HCT116 (cell line): ENCODE data around the gene ALLC. TPM values are rescaled to one million over a fixed set of nuclear protein-coding genes. Genes with fewer than 3 reads are reported as not detected.

ENCODE experiments used
- ATAC-seq: fragments of 200-7000 bp; cut with Tn5 transposase; 2 replicates; pipeline ENCODE4 v1.9.1; 2020; ENCODE audit warnings: mild to moderate bottlenecking, moderate library complexity
- BruUV-seq: library from RNA; stranded (reverse); fragments of 400-500 nt; replicated peaks from 2 replicates; lab custom pipeline; 2021; lab: Mats Ljungman, UMichigan
- CTCF ChIA-PET: fragments of 300-600 bp; sonication (Branson Sonifier 250); formaldehyde crosslinking; loops from one replicate; lab custom pipeline; 2021; ENCODE audit warnings: antibody characterized with exemption; lab: Charles Lee
- POLR2A ChIA-PET: fragments of 300-600, 350-600 bp; sonication (Branson Sonifier 250); formaldehyde crosslinking; loops from one replicate; lab custom pipeline; 2021; ENCODE audit warnings: antibody characterized with exemption; lab: Charles Lee
- RAD21 ChIA-PET, 2 experiments: fragments of 300-600 bp; sonication (Branson Sonifier 250); formaldehyde crosslinking; loops; one replicate each; lab custom pipeline; 2023; ENCODE audit warnings: low total read pairs in 2 of 2; ENCODE audit not compliant: uncharacterized antibody in 2 of 2, unreplicated experiment in 2 of 2, low non-redundant PET in 1 of 2; lab: Charles Lee
- DNase-seq: peaks from one replicate; pipeline ENCODE4 v3.0.0-alpha.2; 2010; ENCODE audit warnings: low read depth, low spot score
- H2AFZ ChIP-seq: fragments of 200-600 bp; shearing (Covaris generic), sonication (generic); 2 replicates; pipeline ENCODE4 v1.6.1; 2017; ENCODE audit warnings: low read depth, mixed run types, mixed read lengths, antibody characterized with exemption, low read length; ENCODE audit not compliant: poor library complexity, severe bottlenecking
- H3K27ac ChIP-seq: 2 replicates; pipeline ENCODE4 v1.5.1; 2012; ENCODE audit warnings: low read depth, low read length
- H3K27me3 ChIP-seq: fragments of 200-600 bp; sonication (generic); 2 replicates; pipeline ENCODE4 v1.6.1; 2016; ENCODE audit warnings: mixed run types, low read length, mixed read lengths; ENCODE audit not compliant: insufficient read depth
- H3K36me3 ChIP-seq, 2 experiments: fragments of 200-500 bp in 1 of 2; fragments of 200-600 bp in 1 of 2; sonication (Bioruptor generic) in 1 of 2; sonication (generic) in 1 of 2; 2 replicates each; pipeline versions ENCODE4 v1.5.1 to v1.6.1; 2014 to 2016; ENCODE audit warnings: low read length in 2 of 2, inconsistent platforms in 1 of 2, mixed read lengths in 1 of 2, mixed run types in 1 of 2; ENCODE audit not compliant: insufficient read depth in 2 of 2, control insufficient read depth in 1 of 2
- H3K4me1 ChIP-seq, 2 experiments: fragments of 200-600 bp in 1 of 2; sonication (generic) in 1 of 2; 2 replicates each; pipeline versions ENCODE4 v1.5.1 to v1.6.1; 2012 to 2017; ENCODE audit warnings: low read length in 2 of 2, inconsistent platforms in 1 of 2, mild to moderate bottlenecking in 1 of 2, mixed read lengths in 1 of 2, mixed run types in 1 of 2, moderate library complexity in 1 of 2; ENCODE audit not compliant: insufficient read depth in 2 of 2, control insufficient read depth in 1 of 2
- H3K4me2 ChIP-seq: fragments of 200-600 bp; sonication (generic); 2 replicates; pipeline ENCODE4 v1.6.1; 2017; ENCODE audit warnings: mixed run types, low read length, mixed read lengths
- H3K4me3 ChIP-seq, 2 experiments: fragments of 200-600 bp in 1 of 2; sonication (generic) in 1 of 2; replicated peaks in 1 of 2; 2 replicates each; pipeline ENCODE4 v1.5.1; 2011 to 2016; ENCODE audit warnings: low read length in 2 of 2, control low read depth in 1 of 2, low read depth in 1 of 2, mild to moderate bottlenecking in 1 of 2, mixed read lengths in 1 of 2, mixed run types in 1 of 2
- H3K79me2 ChIP-seq: fragments of 200-600 bp; sonication (generic); 2 replicates; pipeline ENCODE4 v1.6.1; 2017; ENCODE audit warnings: mild to moderate bottlenecking, mixed run types, low read length, moderate library complexity, mixed read lengths; ENCODE audit not compliant: insufficient read depth
- H3K9ac ChIP-seq: fragments of 200-600 bp; sonication (generic); 2 replicates; pipeline ENCODE4 v1.6.1; 2016; ENCODE audit warnings: low read length, mixed read lengths
- H3K9me2 ChIP-seq: fragments of 200-600 bp; sonication (generic), shearing (Covaris generic); 2 replicates; pipeline ENCODE4 v1.6.1; 2017; ENCODE audit warnings: mixed run types, mild to moderate bottlenecking, moderate library complexity; ENCODE audit not compliant: insufficient read depth
- H3K9me3 ChIP-seq, 2 experiments: fragments of 200-500 bp in 1 of 2; fragments of 200-600 bp in 1 of 2; sonication (Bioruptor generic) in 1 of 2; sonication (generic) in 1 of 2; 2 replicates each; pipeline ENCODE4 v1.6.1; 2014 to 2017; ENCODE audit warnings: low read length in 2 of 2, mixed read lengths in 2 of 2, inconsistent platforms in 1 of 2, low read depth in 1 of 2, mild to moderate bottlenecking in 1 of 2, mixed run types in 1 of 2, moderate library complexity in 1 of 2; ENCODE audit not compliant: control insufficient read depth in 1 of 2, insufficient read depth in 1 of 2
- H4K20me1 ChIP-seq: fragments of 200-600 bp; sonication (generic), shearing (Covaris generic); 2 replicates; pipeline ENCODE4 v1.6.1; 2017; ENCODE audit warnings: mixed run types, mild to moderate bottlenecking, moderate library complexity; ENCODE audit not compliant: insufficient read depth
- JUND ChIP-seq: IDR thresholded peaks from 2 replicates; pipeline ENCODE4 v1.6.1; 2012
- POLR2A ChIP-seq: IDR thresholded peaks from 2 replicates; pipeline ENCODE4 v1.7.0; 2011; ENCODE audit warnings: borderline replicate concordance; ENCODE audit not compliant: insufficient read depth, insufficient read length; ENCODE audit errors: extremely low read depth
- RAD21 ChIP-seq: IDR thresholded peaks from 2 replicates; pipeline ENCODE4 v1.6.1; 2012; ENCODE audit warnings: low read depth, mild to moderate bottlenecking
- SIN3A ChIP-seq: IDR thresholded peaks from 2 replicates; pipeline ENCODE4 v1.6.1; 2012; ENCODE audit warnings: low read depth
- TCF7L2 ChIP-seq: IDR thresholded peaks from 2 replicates; pipeline ENCODE4 v1.7.0; 2011; ENCODE audit warnings: borderline replicate concordance, inconsistent platforms; ENCODE audit not compliant: insufficient read depth, insufficient read length; ENCODE audit errors: extremely low read depth
- ZFX ChIP-seq: fragments of 450-650 bp; IDR thresholded peaks from 2 replicates; pipeline ENCODE4 v1.6.1; 2017
- intact Hi-C: fragments of 100-400 bp; cut with micrococcal nuclease; formaldehyde crosslinking; loops from 2 replicates; pipeline ENCODE4 v1.10.0; 2022
- total RNA-seq: library from RNA; stranded (reverse); gene quantifications from one replicate; pipeline ENCODE4 v1.2.1, GENCODE V29; 2021; ENCODE audit not compliant: unreplicated experiment
- TF ChIP-seq, protein P1 (sequence below): IDR thresholded peaks from 2 replicates; pipeline ENCODE4 v1.6.1; 2012; ENCODE audit warnings: low read depth
- TF ChIP-seq, protein P2 (sequence below): IDR thresholded peaks from 2 replicates; pipeline ENCODE4 v1.6.1; 2011; ENCODE audit warnings: mild to moderate bottlenecking, low read length, moderate library complexity; ENCODE audit not compliant: insufficient replicate concordance; ENCODE audit errors: extremely low read depth

The ALLC gene
- total RNA-seq, 1 experiment from 2014 or later, result not detected

DNA sequence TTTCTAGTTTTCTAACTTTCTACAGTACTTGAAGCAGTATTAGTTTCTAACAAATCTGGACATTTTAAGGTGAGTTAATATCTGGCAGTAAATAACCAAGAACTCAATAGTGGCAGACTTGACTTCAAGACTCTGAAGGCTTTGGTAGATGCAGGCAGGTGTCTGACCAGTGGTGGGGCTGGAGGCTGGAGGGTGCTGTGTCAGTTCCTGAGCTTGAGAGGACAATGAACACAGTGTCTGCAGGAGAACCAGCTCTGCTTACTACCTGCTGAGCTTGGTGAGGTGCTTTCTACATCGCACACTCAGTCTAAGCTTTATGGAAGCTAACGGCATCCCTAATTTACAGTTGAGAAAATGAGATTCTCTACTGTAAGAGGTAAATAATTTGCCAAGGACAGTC, 21.2 kb downstream of the ALLC start (continued):
- TF ChIP-seq, protein P1, sequence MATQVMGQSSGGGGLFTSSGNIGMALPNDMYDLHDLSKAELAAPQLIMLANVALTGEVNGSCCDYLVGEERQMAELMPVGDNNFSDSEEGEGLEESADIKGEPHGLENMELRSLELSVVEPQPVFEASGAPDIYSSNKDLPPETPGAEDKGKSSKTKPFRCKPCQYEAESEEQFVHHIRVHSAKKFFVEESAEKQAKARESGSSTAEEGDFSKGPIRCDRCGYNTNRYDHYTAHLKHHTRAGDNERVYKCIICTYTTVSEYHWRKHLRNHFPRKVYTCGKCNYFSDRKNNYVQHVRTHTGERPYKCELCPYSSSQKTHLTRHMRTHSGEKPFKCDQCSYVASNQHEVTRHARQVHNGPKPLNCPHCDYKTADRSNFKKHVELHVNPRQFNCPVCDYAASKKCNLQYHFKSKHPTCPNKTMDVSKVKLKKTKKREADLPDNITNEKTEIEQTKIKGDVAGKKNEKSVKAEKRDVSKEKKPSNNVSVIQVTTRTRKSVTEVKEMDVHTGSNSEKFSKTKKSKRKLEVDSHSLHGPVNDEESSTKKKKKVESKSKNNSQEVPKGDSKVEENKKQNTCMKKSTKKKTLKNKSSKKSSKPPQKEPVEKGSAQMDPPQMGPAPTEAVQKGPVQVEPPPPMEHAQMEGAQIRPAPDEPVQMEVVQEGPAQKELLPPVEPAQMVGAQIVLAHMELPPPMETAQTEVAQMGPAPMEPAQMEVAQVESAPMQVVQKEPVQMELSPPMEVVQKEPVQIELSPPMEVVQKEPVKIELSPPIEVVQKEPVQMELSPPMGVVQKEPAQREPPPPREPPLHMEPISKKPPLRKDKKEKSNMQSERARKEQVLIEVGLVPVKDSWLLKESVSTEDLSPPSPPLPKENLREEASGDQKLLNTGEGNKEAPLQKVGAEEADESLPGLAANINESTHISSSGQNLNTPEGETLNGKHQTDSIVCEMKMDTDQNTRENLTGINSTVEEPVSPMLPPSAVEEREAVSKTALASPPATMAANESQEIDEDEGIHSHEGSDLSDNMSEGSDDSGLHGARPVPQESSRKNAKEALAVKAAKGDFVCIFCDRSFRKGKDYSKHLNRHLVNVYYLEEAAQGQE, result no peak

DNA sequence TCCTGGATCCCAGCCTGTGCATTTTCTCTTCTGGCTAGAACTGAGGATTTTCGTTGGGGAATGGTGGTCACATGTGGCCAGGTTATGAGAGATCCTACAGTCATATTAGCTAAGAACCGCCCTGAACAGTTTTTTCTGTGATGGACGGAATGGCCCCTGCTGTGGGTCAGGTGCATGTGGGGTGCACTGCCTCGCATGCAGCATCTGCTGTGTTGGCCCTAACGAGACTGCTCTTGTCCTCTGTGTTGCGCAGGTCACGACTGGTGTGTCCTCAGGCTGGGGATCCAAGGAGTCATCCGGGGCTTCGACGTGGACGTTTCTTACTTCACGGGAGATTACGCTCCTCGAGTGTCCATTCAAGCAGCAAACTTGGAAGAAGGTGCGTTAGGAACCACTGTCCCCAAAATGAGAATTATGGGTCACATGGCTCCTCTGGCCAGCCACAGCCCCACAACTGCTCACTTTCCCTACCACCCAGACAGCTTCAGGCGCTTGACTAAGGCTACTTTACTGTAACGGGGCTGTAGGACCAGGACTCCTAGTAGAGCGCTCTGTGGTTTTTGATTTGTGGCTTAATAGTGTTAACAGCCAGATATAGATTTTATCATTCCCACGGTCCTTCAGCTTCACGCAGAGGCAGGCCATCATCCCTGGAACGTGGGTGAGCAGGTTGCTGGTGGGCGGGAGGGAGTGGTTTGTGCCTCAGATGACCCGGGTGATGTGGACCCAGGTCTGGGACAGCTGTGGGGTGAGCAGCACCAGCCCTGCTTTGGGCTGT, 21.8 kb downstream of the ALLC start:
- no peaks in the 10 kb centered on the region for H3K36me3 ChIP-seq
- POLR2A ChIA-PET, result no interaction called here
- CTCF ChIA-PET, result no interaction called here
- H3K9ac ChIP-seq, result no peak overlapping the region
- no peak overlapping the region for H3K4me2 ChIP-seq
- no TSS peak for BruUV-seq
- intact Hi-C loops, result no loop called here
- H3K79me2 ChIP-seq, result no peaks in the 10 kb centered on the region
- H3K27me3 ChIP-seq, result peaks cover 11% of the 10 kb centered on the region; the same call in 1 of the 2 replicates
- no peak overlapping the region for H3K4me3 ChIP-seq
- TF ChIP-seq, protein P2, sequence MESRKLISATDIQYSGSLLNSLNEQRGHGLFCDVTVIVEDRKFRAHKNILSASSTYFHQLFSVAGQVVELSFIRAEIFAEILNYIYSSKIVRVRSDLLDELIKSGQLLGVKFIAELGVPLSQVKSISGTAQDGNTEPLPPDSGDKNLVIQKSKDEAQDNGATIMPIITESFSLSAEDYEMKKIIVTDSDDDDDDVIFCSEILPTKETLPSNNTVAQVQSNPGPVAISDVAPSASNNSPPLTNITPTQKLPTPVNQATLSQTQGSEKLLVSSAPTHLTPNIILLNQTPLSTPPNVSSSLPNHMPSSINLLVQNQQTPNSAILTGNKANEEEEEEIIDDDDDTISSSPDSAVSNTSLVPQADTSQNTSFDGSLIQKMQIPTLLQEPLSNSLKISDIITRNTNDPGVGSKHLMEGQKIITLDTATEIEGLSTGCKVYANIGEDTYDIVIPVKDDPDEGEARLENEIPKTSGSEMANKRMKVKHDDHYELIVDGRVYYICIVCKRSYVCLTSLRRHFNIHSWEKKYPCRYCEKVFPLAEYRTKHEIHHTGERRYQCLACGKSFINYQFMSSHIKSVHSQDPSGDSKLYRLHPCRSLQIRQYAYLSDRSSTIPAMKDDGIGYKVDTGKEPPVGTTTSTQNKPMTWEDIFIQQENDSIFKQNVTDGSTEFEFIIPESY, result no peak
- TF ChIP-seq SIN3A, result no peak
- TF ChIP-seq JUND, result no peak
- no peak for TF ChIP-seq TCF7L2
- no peak for TF ChIP-seq ZFX
- no peak for TF ChIP-seq POLR2A
- no peak for TF ChIP-seq RAD21
- H4K20me1 ChIP-seq, result no peaks in the 10 kb centered on the region
- no peak for DNase-seq
- RAD21 ChIA-PET, result no interaction called here
- H3K9me3 ChIP-seq, result no peaks in the 10 kb centered on the region
- no peaks in the 10 kb centered on the region for H3K4me1 ChIP-seq
- H3K27ac ChIP-seq, result no peak overlapping the region
- no peak overlapping the region for H2AFZ ChIP-seq
- no peak for ATAC-seq
- no peaks in the 10 kb centered on the region for H3K9me2 ChIP-seq
